T-helper 1 cell treated with Interleukin-12 subunit alpha and Interleukin-12 subunit beta and Interleukin-4 antibody, amounts not matched to agents 30 μg/mL and 1 μg/mL, for 36 hours (primary cell): ENCODE data around the gene NCK1.

Source experiments
- H3K27ac Mint-ChIP-seq: one replicate; pipeline ENCODE4 v1.8.0; 2021; ENCODE audit warnings: mild to moderate bottlenecking, mixed read lengths
- H3K27me3 Mint-ChIP-seq: one replicate; pipeline ENCODE4 v1.8.0; 2021; ENCODE audit warnings: low read depth, mixed read lengths
- H3K36me3 Mint-ChIP-seq: one replicate; pipeline ENCODE4 v1.8.0; 2021; ENCODE audit warnings: low read depth, mixed read lengths
- H3K4me1 Mint-ChIP-seq: one replicate; pipeline ENCODE4 v1.8.0; 2021; ENCODE audit warnings: low read depth, mixed read lengths
- H3K4me3 Mint-ChIP-seq: one replicate; pipeline ENCODE4 v1.8.0; 2021; ENCODE audit warnings: mild to moderate bottlenecking, moderate library complexity, mixed read lengths
- H3K9me3 Mint-ChIP-seq: one replicate; pipeline ENCODE4 v1.8.0; 2021; ENCODE audit warnings: mixed read lengths

Gene NCK1

DNA sequence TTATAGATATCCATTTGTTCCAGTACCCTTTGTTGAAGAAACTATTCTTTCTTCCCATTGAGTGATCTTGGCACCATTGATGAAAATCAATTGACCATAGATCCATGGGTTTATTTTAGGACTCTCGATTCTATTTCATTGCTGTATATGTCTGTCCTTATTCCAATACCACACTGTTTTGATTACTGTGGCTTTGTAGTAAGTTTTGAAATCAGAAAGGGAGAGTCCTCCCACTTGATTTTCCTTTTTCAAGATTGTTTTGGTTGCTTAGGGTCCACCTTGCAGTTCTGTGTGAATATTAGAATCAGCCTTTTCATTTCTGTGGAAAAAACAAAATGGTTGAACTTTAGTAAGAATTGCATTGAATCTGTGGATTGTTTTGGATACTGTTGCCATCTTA, 75.2 kb downstream of the NCK1 start:
- Mint-ChIP-seq H3K36me3 (peaks cover 36% of the 10 kb centered on the region), H3K27ac (no peak overlapping the region), H3K9me3 (peaks cover 8% of the 10 kb centered on the region), H3K4me1 (peaks cover 36% of the 10 kb centered on the region), H3K4me3 (no peak overlapping the region), H3K27me3 (no peaks in the 10 kb centered on the region)

GRCh38 chr3:136937851-136938250, 75.8 kb downstream of the NCK1 start:
- H3K27me3 Mint-ChIP-seq: no peaks in the 10 kb centered on the region
- H3K27ac Mint-ChIP-seq: no peak overlapping the region
- peaks cover 38% of the 10 kb centered on the region for H3K4me1 Mint-ChIP-seq
- no peak overlapping the region for H3K4me3 Mint-ChIP-seq
- peaks cover 8% of the 10 kb centered on the region for H3K9me3 Mint-ChIP-seq
- H3K36me3 Mint-ChIP-seq: peaks cover 36% of the 10 kb centered on the region

GRCh38 chr3:136938334-136938733, 76.3 kb downstream of the NCK1 start:
- Mint-ChIP-seq H3K9me3 (peaks cover 8% of the 10 kb centered on the region), H3K4me1 (peaks cover 38% of the 10 kb centered on the region), H3K27me3 (no peaks in the 10 kb centered on the region), H3K27ac (no peak overlapping the region), H3K36me3 (peaks cover 31% of the 10 kb centered on the region), H3K4me3 (no peak overlapping the region)

DNA sequence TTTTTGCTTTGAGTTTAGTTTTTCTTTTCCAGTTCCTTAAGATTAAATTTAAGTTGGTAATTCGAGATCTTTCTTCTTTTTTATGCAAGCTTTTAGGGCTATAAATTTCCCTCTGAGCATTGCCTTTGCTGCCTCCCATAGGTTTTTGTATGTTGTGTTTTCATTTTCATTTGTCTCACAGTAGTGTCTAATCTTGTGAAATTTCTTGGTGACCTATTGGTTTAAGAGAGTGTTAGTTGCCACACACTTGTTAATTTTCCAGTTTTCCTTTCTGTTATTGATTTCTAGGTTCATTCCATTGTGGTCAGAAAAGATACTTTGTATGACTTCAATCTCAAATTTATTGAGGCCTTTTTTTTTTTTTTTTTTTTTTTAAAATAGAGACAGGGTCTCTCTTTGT, 77.5 kb downstream of the NCK1 start:
- H3K4me1 Mint-ChIP-seq: peaks cover 37% of the 10 kb centered on the region
- H3K27me3 Mint-ChIP-seq: no peaks in the 10 kb centered on the region
- peaks cover 25% of the 10 kb centered on the region for H3K36me3 Mint-ChIP-seq
- peak overlapping the region; percentile 46 for H3K27ac Mint-ChIP-seq
- H3K9me3 Mint-ChIP-seq: peaks cover 8% of the 10 kb centered on the region
- H3K4me3 Mint-ChIP-seq: peak overlapping the region; percentile 55

GRCh38 chr3:136942803-136943202, 80.8 kb downstream of the NCK1 start:
- Mint-ChIP-seq H3K27me3 (no peaks in the 10 kb centered on the region), H3K36me3 (peaks cover 21% of the 10 kb centered on the region), H3K9me3 (peaks cover 4% of the 10 kb centered on the region), H3K4me3 (no peak overlapping the region), H3K27ac (peak overlapping the region; percentile 50), H3K4me1 (peaks cover 33% of the 10 kb centered on the region)

DNA sequence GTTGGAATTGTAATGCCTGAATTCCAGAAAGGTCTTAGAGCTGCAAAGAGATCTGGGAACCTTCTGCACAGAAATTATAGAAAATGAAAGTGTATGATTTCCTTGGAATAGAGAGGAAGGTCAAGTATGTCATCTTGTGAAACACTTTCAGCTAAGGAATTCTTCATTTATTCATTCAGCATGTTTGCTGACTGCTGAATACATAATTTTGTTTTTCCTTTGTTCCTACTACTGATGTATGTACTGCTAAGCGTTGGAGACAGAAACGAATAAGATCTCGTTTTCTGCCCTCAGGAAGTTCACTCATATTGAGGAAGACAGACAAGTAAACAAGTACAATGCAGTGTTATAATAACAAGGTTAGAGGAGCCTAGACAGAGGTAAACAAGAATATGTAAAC, 81.4 kb downstream of the NCK1 start:
- Mint-ChIP-seq H3K27me3 (no peaks in the 10 kb centered on the region), H3K4me3 (no peak overlapping the region), H3K27ac (no peak overlapping the region), H3K4me1 (peaks cover 28% of the 10 kb centered on the region), H3K36me3 (peaks cover 22% of the 10 kb centered on the region), H3K9me3 (peaks cover 4% of the 10 kb centered on the region)

DNA sequence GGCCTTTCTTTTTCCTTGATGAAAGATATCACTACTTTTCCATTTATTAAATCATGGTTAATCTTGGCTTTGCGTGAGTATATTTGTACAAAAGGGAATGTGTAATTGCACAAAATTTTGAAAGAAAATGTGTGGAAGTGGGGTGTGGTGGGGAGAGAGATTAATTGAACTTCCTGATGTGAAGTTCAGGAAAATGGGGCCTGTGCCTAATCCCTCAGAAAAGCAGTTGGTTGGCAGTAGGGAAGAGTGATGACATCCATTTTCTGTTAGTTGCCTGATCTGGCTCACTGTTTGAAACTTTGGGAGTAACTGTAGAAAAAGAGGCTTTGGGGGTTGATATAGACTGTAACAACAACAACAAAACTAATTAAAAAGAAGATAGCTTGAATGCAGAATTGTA, 85.0 kb downstream of the NCK1 start:
- H3K4me3 Mint-ChIP-seq: no peak overlapping the region
- no peaks in the 10 kb centered on the region for H3K9me3 Mint-ChIP-seq
- H3K27ac Mint-ChIP-seq: no peak overlapping the region
- peaks cover 19% of the 10 kb centered on the region for H3K36me3 Mint-ChIP-seq
- no peaks in the 10 kb centered on the region for H3K27me3 Mint-ChIP-seq
- H3K4me1 Mint-ChIP-seq: peaks cover 20% of the 10 kb centered on the region

DNA sequence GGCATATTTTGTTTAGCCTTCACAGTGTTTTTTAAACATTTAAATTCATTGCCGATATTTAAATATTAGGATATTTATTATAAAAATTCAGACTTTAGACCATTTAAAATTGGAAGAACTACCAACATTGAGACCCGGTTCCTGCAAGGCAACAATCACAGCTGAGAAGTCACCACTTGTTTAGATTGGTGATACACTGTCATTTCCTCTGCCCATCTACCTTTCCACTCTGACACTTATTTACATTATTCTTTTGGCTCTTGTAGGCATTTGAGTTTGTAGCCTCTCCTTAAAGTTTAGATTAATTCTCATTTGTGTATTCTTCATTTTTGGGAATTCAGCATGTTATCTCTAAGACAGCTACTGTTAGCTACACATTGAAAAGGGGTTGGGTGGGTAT, 85.5 kb downstream of the NCK1 start:
- Mint-ChIP-seq H3K27ac (no peak overlapping the region), H3K27me3 (no peaks in the 10 kb centered on the region), H3K4me1 (peaks cover 16% of the 10 kb centered on the region), H3K36me3 (peaks cover 20% of the 10 kb centered on the region), H3K9me3 (no peaks in the 10 kb centered on the region), H3K4me3 (no peak overlapping the region)

GRCh38 chr3:136949146-136949545, 87.1 kb downstream of the NCK1 start:
- H3K27ac Mint-ChIP-seq: no peak overlapping the region
- H3K27me3 Mint-ChIP-seq: no peaks in the 10 kb centered on the region
- peaks cover 5% of the 10 kb centered on the region for H3K4me1 Mint-ChIP-seq
- H3K4me3 Mint-ChIP-seq: no peak overlapping the region
- no peaks in the 10 kb centered on the region for H3K9me3 Mint-ChIP-seq
- peaks cover 19% of the 10 kb centered on the region for H3K36me3 Mint-ChIP-seq

- H3K4me3 Mint-ChIP-seq: no peak overlapping the region
- peaks cover 7% of the 10 kb centered on the region for H3K4me1 Mint-ChIP-seq
- peaks cover 19% of the 10 kb centered on the region for H3K36me3 Mint-ChIP-seq
- H3K9me3 Mint-ChIP-seq: no peaks in the 10 kb centered on the region
- no peaks in the 10 kb centered on the region for H3K27me3 Mint-ChIP-seq
- H3K27ac Mint-ChIP-seq: no peak overlapping the region
Measured at GRCh38 chr3:136949708-136950107, 87.7 kb downstream of the NCK1 start.

DNA sequence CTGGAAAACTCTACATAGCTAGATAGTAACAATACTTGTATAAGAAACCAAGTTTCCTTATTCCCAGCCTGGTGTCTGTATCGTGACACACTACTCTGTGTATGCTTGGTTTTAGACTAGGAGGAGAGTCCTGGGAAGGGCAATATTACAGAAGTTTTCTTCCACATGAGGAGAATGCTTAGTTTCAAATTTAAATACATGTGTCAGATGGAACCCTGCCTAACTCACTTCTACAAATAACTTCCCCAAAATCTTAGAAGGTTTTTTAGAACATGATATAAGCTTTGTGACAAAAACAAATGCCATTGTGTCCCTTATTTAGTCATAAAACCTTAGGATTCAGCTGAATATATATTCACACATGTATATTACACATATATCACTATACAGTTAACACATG, 88.6 kb downstream of the NCK1 start:
- Mint-ChIP-seq H3K27ac (no peak overlapping the region), H3K36me3 (peaks cover 16% of the 10 kb centered on the region), H3K4me1 (peaks cover 16% of the 10 kb centered on the region), H3K4me3 (no peak overlapping the region), H3K27me3 (no peaks in the 10 kb centered on the region), H3K9me3 (no peaks in the 10 kb centered on the region)

GRCh38 chr3:136952292-136952691, 90.3 kb downstream of the NCK1 start:
- Mint-ChIP-seq H3K36me3 (peaks cover 9% of the 10 kb centered on the region), H3K27me3 (no peaks in the 10 kb centered on the region), H3K4me3 (no peak overlapping the region), H3K4me1 (peaks cover 18% of the 10 kb centered on the region), H3K27ac (no peak overlapping the region), H3K9me3 (no peaks in the 10 kb centered on the region)

DNA sequence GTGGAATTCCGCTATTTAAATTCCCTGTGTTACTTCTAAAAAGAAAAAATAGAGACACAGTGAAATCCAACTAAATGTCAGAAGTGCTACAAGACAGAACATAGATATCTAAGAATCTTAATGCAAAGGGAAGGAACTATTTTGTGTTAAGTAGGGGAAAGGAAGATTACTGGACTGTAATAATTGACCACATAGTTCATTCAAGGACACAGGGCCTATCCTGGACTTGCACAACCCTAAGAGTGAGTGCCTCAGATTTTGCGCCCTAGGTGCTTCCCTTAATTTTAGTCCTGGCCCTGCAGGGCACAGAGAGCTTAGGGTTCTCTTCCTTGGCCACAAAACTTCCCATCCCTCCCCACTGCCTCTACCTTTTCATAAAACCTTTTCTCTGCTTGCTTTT, 92.2 kb downstream of the NCK1 start:
- Mint-ChIP-seq H3K4me3 (no peak overlapping the region), H3K4me1 (peaks cover 13% of the 10 kb centered on the region), H3K36me3 (peaks cover 9% of the 10 kb centered on the region), H3K27me3 (no peaks in the 10 kb centered on the region), H3K27ac (no peak overlapping the region), H3K9me3 (no peaks in the 10 kb centered on the region)

DNA sequence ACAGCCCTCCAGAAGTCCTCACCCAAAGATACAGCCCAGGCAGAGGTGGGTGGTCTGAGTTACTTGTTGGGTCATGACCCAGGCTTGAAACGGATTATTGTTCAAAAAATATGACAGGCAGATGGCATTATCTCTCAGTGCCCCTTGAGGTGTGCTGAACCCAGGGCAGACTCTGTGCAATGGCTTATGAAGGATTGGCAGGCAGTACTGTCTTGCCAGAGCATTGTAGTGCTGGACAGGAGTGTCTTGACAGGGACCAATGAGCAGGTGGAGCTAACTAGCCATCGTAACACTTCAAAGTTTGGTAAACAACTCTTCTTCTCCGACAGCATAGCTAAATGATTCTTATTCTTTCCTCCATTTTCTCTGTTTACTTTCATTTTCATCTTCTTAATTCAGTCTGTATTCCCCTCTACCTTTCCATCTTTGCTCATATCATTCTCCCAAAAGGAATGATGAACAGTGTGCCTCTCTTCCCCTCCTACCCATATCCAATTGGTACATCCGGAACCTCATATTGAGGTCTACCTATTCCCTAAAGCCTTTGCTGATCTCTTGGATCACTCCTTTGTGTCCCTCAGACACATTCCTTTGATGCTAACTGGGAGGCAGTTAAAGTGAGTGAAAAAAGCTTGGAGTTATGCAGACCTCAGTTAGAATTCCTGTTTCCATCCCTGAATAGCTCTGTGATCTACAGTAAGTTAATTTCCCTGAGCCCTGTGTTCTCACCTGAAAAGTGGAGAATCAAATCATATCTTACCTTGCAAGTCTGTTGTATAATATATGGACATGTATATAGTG, 93.2 kb downstream of the NCK1 start:
- no peaks in the 10 kb centered on the region for H3K27me3 Mint-ChIP-seq
- H3K4me3 Mint-ChIP-seq: peak overlapping the region; percentile 8
- peaks cover 11% of the 10 kb centered on the region for H3K36me3 Mint-ChIP-seq
- peaks cover 13% of the 10 kb centered on the region for H3K4me1 Mint-ChIP-seq
- H3K9me3 Mint-ChIP-seq: no peaks in the 10 kb centered on the region
- H3K27ac Mint-ChIP-seq: no peak overlapping the region

- Mint-ChIP-seq H3K4me1 (peaks cover 13% of the 10 kb centered on the region), H3K27ac (no peak overlapping the region), H3K27me3 (no peaks in the 10 kb centered on the region), H3K4me3 (no peak overlapping the region), H3K9me3 (no peaks in the 10 kb centered on the region), H3K36me3 (peaks cover 11% of the 10 kb centered on the region)
Measured at GRCh38 chr3:136955813-136956212, 93.8 kb downstream of the NCK1 start.
